HEK293 (cell line): Measurements from ENCODE around the gene N4BP2L1.

Experiments
- CTCF ChIA-PET: fragments of 350-600 bp; formaldehyde crosslinking; extraction: SDS; loops from one replicate; lab custom pipeline; 2021; ENCODE audit warnings: antibody characterized with exemption; lab: Yijun Ruan, JAX
- POLR2A ChIA-PET: fragments of 300-600 bp; formaldehyde crosslinking; extraction: SDS; loops from one replicate; lab custom pipeline; 2020; ENCODE audit warnings: antibody characterized with exemption, inconsistent platforms; lab: Yijun Ruan, JAX
- H3K27ac ChIP-seq: fragments of 200-500 bp; sonication (Bioruptor generic); 2 replicates; pipeline ENCODE4 v1.5.1; 2014; ENCODE audit warnings: low read depth, low read length, control low read depth, inconsistent platforms; ENCODE audit errors: extremely low read depth
- H3K36me3 ChIP-seq, 2 experiments: fragments of 200-500 bp in 1 of 2; sonication (Bioruptor generic) in 1 of 2; 1 replicate in 1 of 2; 2 replicates in 1 of 2; pipeline ENCODE4 v1.5.1; 2014 to 2017; ENCODE audit warnings: inconsistent platforms in 2 of 2, low read length in 2 of 2; ENCODE audit not compliant: control insufficient read depth in 2 of 2, insufficient read depth in 1 of 2
- H3K4me1 ChIP-seq: fragments of 200-500 bp; sonication (Bioruptor generic); 2 replicates; pipeline ENCODE4 v1.5.1; 2014; ENCODE audit warnings: mild to moderate bottlenecking, low read length, inconsistent platforms; ENCODE audit not compliant: control insufficient read depth, insufficient read depth
- H3K4me3 ChIP-seq: 2 replicates; pipeline ENCODE4 v1.5.1; 2011; ENCODE audit warnings: low read depth, mild to moderate bottlenecking, control low read depth, low read length, moderate library complexity
- H3K9me3 ChIP-seq: fragments of 200-500 bp; sonication (Bioruptor generic); 2 replicates; pipeline ENCODE4 v1.5.1; 2014; ENCODE audit warnings: low read depth, low read length, inconsistent platforms; ENCODE audit not compliant: control insufficient read depth, insufficient read depth
- FEZF1 ChIP-seq: fragments of 450-650 bp; formaldehyde crosslinking; IDR thresholded peaks from 2 replicates; pipeline ENCODE4 v1.5.1; 2016; ENCODE audit warnings: missing biosample characterization, missing genetic modification characterization
- GLI4 ChIP-seq: fragments of 450-650 bp; formaldehyde crosslinking; IDR thresholded peaks from 2 replicates; pipeline ENCODE4 v1.5.1; 2016; ENCODE audit warnings: missing biosample characterization, missing genetic modification characterization
- KLF16 ChIP-seq: fragments of 450-650 bp; formaldehyde crosslinking; IDR thresholded peaks from 2 replicates; pipeline ENCODE4 v1.5.1; 2017; ENCODE audit warnings: missing biosample characterization, missing genetic modification characterization
- KLF7 ChIP-seq: fragments of 450-650 bp; formaldehyde crosslinking; IDR thresholded peaks from 2 replicates; pipeline ENCODE4 v1.5.1; 2016; ENCODE audit warnings: missing biosample characterization, missing genetic modification characterization, borderline replicate concordance
- PRDM4 ChIP-seq: fragments of 450-650 bp; formaldehyde crosslinking; IDR thresholded peaks from 2 replicates; pipeline ENCODE4 v1.5.1; 2017; ENCODE audit warnings: missing biosample characterization, missing genetic modification characterization
- REPIN1 ChIP-seq: fragments of 450-650 bp; formaldehyde crosslinking; IDR thresholded peaks from 2 replicates; pipeline ENCODE4 v1.5.1; 2017; ENCODE audit warnings: missing biosample characterization, missing genetic modification characterization, low read depth
- REST ChIP-seq: fragments of 450-650 bp; formaldehyde crosslinking; IDR thresholded peaks from 2 replicates; pipeline ENCODE4 v1.5.1; 2016; ENCODE audit warnings: missing biosample characterization, missing genetic modification characterization
- SCRT1 ChIP-seq: fragments of 450-650 bp; formaldehyde crosslinking; IDR thresholded peaks from 2 replicates; pipeline ENCODE4 v1.5.1; 2016; ENCODE audit warnings: missing biosample characterization, missing genetic modification characterization, borderline replicate concordance
- TSHZ1 ChIP-seq: fragments of 450-650 bp; formaldehyde crosslinking; IDR thresholded peaks from 2 replicates; pipeline ENCODE4 v1.5.1; 2016; ENCODE audit warnings: missing biosample characterization, missing genetic modification characterization, borderline replicate concordance
- ZNF148 ChIP-seq: fragments of 450-650 bp; formaldehyde crosslinking; IDR thresholded peaks from 2 replicates; pipeline ENCODE4 v1.5.0; 2017; ENCODE audit warnings: missing biosample characterization, missing genetic modification characterization, borderline replicate concordance
- ZNF174 ChIP-seq: fragments of 450-650 bp; formaldehyde crosslinking; IDR thresholded peaks from 2 replicates; pipeline ENCODE4 v1.5.0; 2017; ENCODE audit warnings: missing biosample characterization, mild to moderate bottlenecking, missing genetic modification characterization
- ZNF362 ChIP-seq: fragments of 450-650 bp; formaldehyde crosslinking; IDR thresholded peaks from 2 replicates; pipeline ENCODE4 v1.5.1; 2016; ENCODE audit warnings: missing biosample characterization, missing genetic modification characterization
- ZNF391 ChIP-seq: fragments of 450-650 bp; formaldehyde crosslinking; IDR thresholded peaks from 2 replicates; pipeline ENCODE4 v1.5.1; 2016; ENCODE audit warnings: low read depth, missing biosample characterization, missing genetic modification characterization, borderline replicate concordance
- ZNF488 ChIP-seq: fragments of 450-650 bp; formaldehyde crosslinking; IDR thresholded peaks from 2 replicates; pipeline ENCODE4 v1.5.1; 2016; ENCODE audit warnings: missing biosample characterization, missing genetic modification characterization
- ZNF510 ChIP-seq: fragments of 450-650 bp; formaldehyde crosslinking; IDR thresholded peaks from 2 replicates; pipeline ENCODE4 v1.5.1; 2018; ENCODE audit warnings: mild to moderate bottlenecking, missing genetic modification characterization, missing biosample characterization; ENCODE audit not compliant: insufficient replicate concordance
- ZNF555 ChIP-seq: fragments of 450-650 bp; formaldehyde crosslinking; conservative IDR thresholded peaks from 2 replicates; pipeline ENCODE4 v1.5.1; 2017; ENCODE audit warnings: missing biosample characterization, mild to moderate bottlenecking, missing genetic modification characterization, inconsistent platforms
- ZNF561 ChIP-seq: fragments of 450-650 bp; IDR thresholded peaks from 2 replicates; pipeline ENCODE4 v1.5.1; 2018; ENCODE audit warnings: missing biosample characterization, missing genetic modification characterization, borderline replicate concordance
- ZNF585B ChIP-seq: fragments of 450-650 bp; formaldehyde crosslinking; IDR thresholded peaks from 2 replicates; pipeline ENCODE4 v1.5.1; 2016; ENCODE audit warnings: missing biosample characterization, missing genetic modification characterization
- ZNF621 ChIP-seq: fragments of 450-650 bp; formaldehyde crosslinking; IDR thresholded peaks from 2 replicates; pipeline ENCODE4 v1.5.1; 2017; ENCODE audit warnings: missing biosample characterization, missing genetic modification characterization
- ZNF624 ChIP-seq: fragments of 450-650 bp; formaldehyde crosslinking; IDR thresholded peaks from 2 replicates; pipeline ENCODE4 v1.5.1; 2017; ENCODE audit warnings: missing biosample characterization, missing genetic modification characterization
- ZNF664 ChIP-seq: fragments of 450-650 bp; formaldehyde crosslinking; IDR thresholded peaks from 2 replicates; pipeline ENCODE4 v1.5.1; 2016; ENCODE audit warnings: missing biosample characterization, missing genetic modification characterization
- ZSCAN23 ChIP-seq: fragments of 450-650 bp; formaldehyde crosslinking; IDR thresholded peaks from 2 replicates; pipeline ENCODE4 v1.5.1; 2016; ENCODE audit warnings: missing biosample characterization, missing genetic modification characterization

The N4BP2L1 gene

GRCh38 chr13:32390048-32390447, 37.9 kb downstream of the N4BP2L1 start (continued):
- TF ChIP-seq ZNF621 (tag by site-specific recombination) (no peak), SCRT1 (tag by site-specific recombination) (no peak), KLF16 (tag by site-specific recombination) (no peak), ZNF585B (no peak), ZNF555 (tag by site-specific recombination) (no peak), TSHZ1 (no peak)

- ChIA-PET CTCF (no interaction called here), POLR2A (no interaction called here)
- no peak overlapping the region for H3K27ac ChIP-seq
- no peak overlapping the region for H3K4me3 ChIP-seq
- no peaks in the 10 kb centered on the region for H3K4me1 ChIP-seq
- peaks cover 0 to 38% of the 10 kb centered on the region in 2 experiments; a peak in 1 of 3 replicates for H3K36me3 ChIP-seq
- no peaks in the 10 kb centered on the region for H3K9me3 ChIP-seq
- no peak for TF ChIP-seq REST (tag by site-specific recombination)
- TF ChIP-seq ZNF510: no peak
- no peak for TF ChIP-seq SCRT1 (tag by site-specific recombination)
- no peak for TF ChIP-seq REPIN1 (tag by site-specific recombination)
- no peak for TF ChIP-seq KLF7 (tag by site-specific recombination)
- no peak for TF ChIP-seq ZNF174 (tag by site-specific recombination)
- no peak for TF ChIP-seq ZNF391 (tag by site-specific recombination)
- no peak for TF ChIP-seq GLI4 (tag by site-specific recombination)
- no peak for TF ChIP-seq FEZF1 (tag by site-specific recombination)
- TF ChIP-seq ZNF488 (tag by site-specific recombination): no peak
- no peak for TF ChIP-seq ZNF148 (tag by site-specific recombination)
- no peak for TF ChIP-seq ZNF664 (tag by site-specific recombination)
- TF ChIP-seq ZNF624: no peak
- no peak for TF ChIP-seq ZNF561
- no peak for TF ChIP-seq PRDM4 (tag by site-specific recombination)
- no peak for TF ChIP-seq ZNF362
- TF ChIP-seq ZSCAN23: no peak
These were observed 42.5 kb downstream of the N4BP2L1 start for GRCh38 chr13:32385410-32385809.
